Hepatocyte (in vitro differentiated cells): ENCODE data around the gene S1PR5. TPM values are rescaled to one million over a fixed set of nuclear protein-coding genes. Genes with fewer than 3 reads are reported as not detected.

Source experiments
- DNase-seq: peaks from one replicate; pipeline ENCODE4 v3.0.0-alpha.2; 2016; ENCODE audit warnings: low spot score
- H2AFZ ChIP-seq: fragments of 200-600 bp; sonication (generic); 2 replicates; pipeline ENCODE4 v1.6.0; 2016; ENCODE audit warnings: antibody characterized with exemption, mild to moderate bottlenecking
- H3K27ac ChIP-seq: fragments of 200-600 bp; sonication (generic); 2 replicates; pipeline ENCODE4 v1.5.1; 2016; ENCODE audit warnings: mild to moderate bottlenecking
- H3K27me3 ChIP-seq: fragments of 200-600 bp; sonication (generic); 2 replicates; pipeline ENCODE4 v1.6.1; 2016
- H3K36me3 ChIP-seq: fragments of 200-600 bp; sonication (generic); replicated peaks from 2 replicates; pipeline ENCODE4 v1.5.1; 2016; ENCODE audit warnings: low read depth; ENCODE audit not compliant: insufficient read depth
- H3K4me1 ChIP-seq: fragments of 200-600 bp; sonication (generic); 2 replicates; pipeline ENCODE4 v1.5.1; 2016; ENCODE audit warnings: mild to moderate bottlenecking, moderate library complexity; ENCODE audit not compliant: insufficient read depth
- H3K4me2 ChIP-seq: fragments of 200-600 bp; sonication (generic); 2 replicates; pipeline ENCODE4 v1.6.0; 2016
- H3K4me3 ChIP-seq: fragments of 200-600 bp; sonication (generic); 2 replicates; pipeline ENCODE4 v1.5.1; 2016; ENCODE audit warnings: mild to moderate bottlenecking
- H3K79me2 ChIP-seq: fragments of 200-600 bp; sonication (generic); 2 replicates; pipeline ENCODE4 v1.6.0; 2017; ENCODE audit warnings: mild to moderate bottlenecking
- H3K9me2 ChIP-seq: fragments of 200-600 bp; sonication (generic); replicated peaks from 2 replicates; pipeline ENCODE4 v1.6.0; 2017; ENCODE audit warnings: mild to moderate bottlenecking; ENCODE audit not compliant: insufficient read depth
- H3K9me3 ChIP-seq: fragments of 200-600 bp; sonication (generic); 2 replicates; pipeline ENCODE4 v1.5.1; 2016; ENCODE audit warnings: low read depth, mild to moderate bottlenecking
- H4K20me1 ChIP-seq: fragments of 200-600 bp; sonication (generic); 2 replicates; pipeline ENCODE4 v1.6.0; 2016; ENCODE audit warnings: mild to moderate bottlenecking; ENCODE audit not compliant: insufficient read depth, poor library complexity, severe bottlenecking
- CTCF ChIP-seq: fragments of 200-600 bp; sonication (generic); IDR thresholded peaks from 2 replicates; pipeline ENCODE4 v1.5.1; 2016; ENCODE audit warnings: antibody characterized with exemption, mild to moderate bottlenecking; ENCODE audit not compliant: poor library complexity
- EZH2 ChIP-seq: fragments of 200-600 bp; sonication (generic); IDR thresholded peaks from 2 replicates; pipeline ENCODE4 v1.6.1; 2016; ENCODE audit warnings: antibody characterized with exemption, mild to moderate bottlenecking, borderline replicate concordance
- EZH2phosphoT487 ChIP-seq: fragments of 200-600 bp; sonication (generic); IDR thresholded peaks from one replicate; pipeline ENCODE4 v1.6.1; 2018; ENCODE audit warnings: antibody characterized with exemption, mild to moderate bottlenecking, low read depth, moderate library complexity; ENCODE audit not compliant: unreplicated experiment, severe bottlenecking
- WGBS: methylation state at CpG from one replicate; pipeline ENCODE4 v1.1.6; 2016; ENCODE audit warnings: low lambda C conversion rate; ENCODE audit errors: missing lambda C conversion rate; 5-methylcytosine and 5-hydroxymethylcytosine counted together
- polyA plus RNA-seq: library from polyadenylated mRNA; unstranded; fragments of >200 nt; fragmentation: Nextera tagmentation; extraction: Ambion mirVana; gene quantifications from 2 replicates; pipeline ENCODE4 v1.2.1, GENCODE V29; 2016
- total RNA-seq: library from RNA; depleted of rRNA; stranded (reverse); fragments of >200 nt; gene quantifications from 2 replicates; pipeline ENCODE4 v1.2.3, GENCODE V29; 2014

Gene S1PR5
- total RNA-seq (0.17 and 0.56 TPM in 2 replicates), polyA plus RNA-seq (0.38 and 0.75 TPM in 2 replicates)

GRCh38 chr19:10517361-10517759 is at the start of gene S1PR5:
Gene S1PR5, minus strand, starts transcription at chr19:10517447. Its CDS starts 2,436 bp downstream, at chr19:10515011.
- Histone ChIP-seq H3K4me2 (peak within 1 kb of the TSS; percentile 74), H3K27ac (no peak within 1 kb of the TSS), H3K9me3 (no peaks in the 10 kb centered on the region), H3K9me2 (no peaks in the 10 kb centered on the region), H3K79me2 (no peaks in the 10 kb centered on the region), H3K27me3 (peaks cover 82% of the 10 kb centered on the region), H3K4me1 (peaks cover 7% of the 10 kb centered on the region), H3K4me3 (no peak within 1 kb of the TSS), H4K20me1 (no peaks in the 10 kb centered on the region), H2AFZ (peak within 1 kb of the TSS; percentile 15), H3K36me3 (no peaks in the 10 kb centered on the region)
- TF ChIP-seq EZH2 (no peak), EZH2phosphoT487 (no peak), CTCF (no peak)
- WGBS, result 2% methylated on average over 32 of the region's 39 CpGs
- DNase-seq, result peak; percentile 26

GRCh38 chr19:10566658-10567410 is 49.6 kb upstream of the S1PR5 start:
- H3K4me2 ChIP-seq, result peak overlapping the region; percentile 96
- no peaks in the 10 kb centered on the region for H3K27me3 ChIP-seq
- no peak overlapping the region for H3K4me3 ChIP-seq

GRCh38 chr19:10566408-10566657 is 49.1 kb upstream of the S1PR5 start:
- H3K36me3 ChIP-seq, result no peaks in the 10 kb centered on the region
- no peaks in the 10 kb centered on the region for H3K9me3 ChIP-seq
- peak overlapping the region; percentile 38 for H2AFZ ChIP-seq
- 26% methylated on average over 4 of the region's 4 CpGs for WGBS
- peak overlapping the region; percentile 30 for H3K4me3 ChIP-seq
- H3K4me2 ChIP-seq, result peak overlapping the region; percentile 96
- no peak for DNase-seq
- H3K79me2 ChIP-seq, result peaks cover 9% of the 10 kb centered on the region
- TF ChIP-seq EZH2phosphoT487 (no peak), EZH2 (no peak), CTCF (no peak)
- H3K27ac ChIP-seq, result peak overlapping the region; percentile 77
- H3K9me2 ChIP-seq, result no peaks in the 10 kb centered on the region
- H4K20me1 ChIP-seq, result no peaks in the 10 kb centered on the region
- H3K4me1 ChIP-seq, result peaks cover 16% of the 10 kb centered on the region
- H3K27me3 ChIP-seq, result no peaks in the 10 kb centered on the region

More at GRCh38 chr19:10566658-10567410, 49.6 kb upstream of the S1PR5 start:
- WGBS, result 83% methylated on average over 19 of the region's 19 CpGs
- Histone ChIP-seq H3K36me3 (no peaks in the 10 kb centered on the region), H3K9me2 (no peaks in the 10 kb centered on the region), H2AFZ (no peak overlapping the region), H3K27ac (peak overlapping the region; percentile 77), H4K20me1 (no peaks in the 10 kb centered on the region), H3K9me3 (no peaks in the 10 kb centered on the region), H3K4me1 (peaks cover 16% of the 10 kb centered on the region), H3K79me2 (peaks cover 9% of the 10 kb centered on the region)
- TF ChIP-seq EZH2, result no peak
- no peak for TF ChIP-seq EZH2phosphoT487
- TF ChIP-seq CTCF, result no peak
- DNase-seq, result no peak
